Measurements from ENCODE around the gene NR5A2.

DNA sequence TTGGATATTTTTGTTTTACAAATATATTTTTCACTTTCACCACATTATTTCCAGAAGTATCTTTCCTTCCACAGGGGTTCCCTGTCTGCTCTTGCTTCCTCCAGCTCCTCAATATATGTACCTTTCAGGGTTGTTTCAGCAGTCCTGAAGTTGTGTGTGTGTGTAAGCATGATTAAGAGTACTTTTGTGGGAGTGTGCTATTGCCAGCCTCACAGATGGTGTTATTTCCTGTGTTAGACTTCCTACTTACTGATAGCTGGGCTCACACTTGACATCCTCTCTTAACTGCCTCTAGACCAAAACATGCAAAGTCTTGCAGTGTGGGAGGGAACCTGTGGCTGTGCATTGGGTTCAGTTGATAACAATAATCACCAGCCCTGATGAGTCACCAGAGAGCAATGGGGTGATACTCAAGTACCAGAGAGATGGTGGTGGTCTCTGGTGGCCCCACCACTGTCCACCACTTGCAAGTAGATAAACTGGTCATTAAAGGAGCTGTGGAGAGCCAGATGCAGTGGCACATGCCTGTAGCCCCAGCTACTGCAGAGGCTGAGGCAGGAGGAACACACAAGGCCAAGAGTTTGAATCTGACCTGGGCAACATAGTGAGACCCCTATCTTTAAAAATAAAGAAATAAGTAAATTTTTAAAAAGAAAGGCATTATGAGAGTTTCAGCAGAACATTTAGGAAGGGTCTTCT is 126.7 kb downstream of the NR5A2 start:
- TF ChIP-seq CTCF (IDR thresholded peaks at IDR 0.05; ENCODE audit: low read depth, low read length) (no peak), POLR2A (IDR thresholded peaks at IDR 0.05; ENCODE audit: extremely low read depth, insufficient read length) (no peak), MYC (IDR thresholded peaks at IDR 0.05; ENCODE audit: low read depth, low read length) (peak; percentile 34; the same call in 1 of the 2 replicates)

Data from NB4 (cell line).